Measurements from ENCODE around the gene MEGF9. TPM values are rescaled to one million over a fixed set of nuclear protein-coding genes. Genes with fewer than 3 reads are reported as not detected.

MEGF9 gene
- total and polyA plus RNA-seq, 2 of the 13 experiments (the other 11 are each of a cell fraction or from before 2014, with no cell fraction given): 3.1 to 3.3 TPM

- TF ChIP-seq ZBED4 (CRISPR knock-in tag; IDR thresholded peaks at IDR 0.05; ENCODE audit: borderline replicate concordance) (no peak), PATZ1 (CRISPR knock-in tag; IDR thresholded peaks at IDR 0.05) (peak; percentile 59), NFKBIZ (CRISPR knock-in tag; IDR thresholded peaks at IDR 0.05) (peak; percentile 88), ZNF557 (CRISPR knock-in tag; IDR thresholded peaks at IDR 0.05) (no peak), THAP7 (CRISPR knock-in tag; IDR thresholded peaks at IDR 0.05) (0 out of 2 replicates have a peak, but pooled peaks have one; percentile 38), NFE2L2 (IDR thresholded peaks at IDR 0.05; ENCODE audit: low read length) (no peak; the same call in 1 of the 2 replicates), ZFP1 (CRISPR knock-in tag; IDR thresholded peaks at IDR 0.05) (peak; percentile 76; the same call in 1 of the 2 replicates), ZNF83 (CRISPR knock-in tag; IDR thresholded peaks at IDR 0.05; ENCODE audit: borderline replicate concordance) (no peak), REL (CRISPR knock-in tag; conservative IDR thresholded peaks at IDR 0.05) (no peak), E2F2 (CRISPR knock-in tag; IDR thresholded peaks at IDR 0.05; ENCODE audit: borderline replicate concordance) (no peak), PREB (CRISPR knock-in tag; IDR thresholded peaks at IDR 0.05) (no peak), MEIS2 (CRISPR knock-in tag; IDR thresholded peaks at IDR 0.05) (peak; percentile 82), REPIN1 (CRISPR knock-in tag; IDR thresholded peaks at IDR 0.05; ENCODE audit: borderline replicate concordance, low read depth) (peak; percentile 93), SOX5 (CRISPR knock-in tag; IDR thresholded peaks at IDR 0.05; ENCODE audit: borderline replicate concordance) (peak; percentile 95), ZBTB33 (CRISPR knock-in tag; IDR thresholded peaks at IDR 0.05) (peak; percentile 65; the same call in 1 of the 2 replicates), SAFB2 (CRISPR knock-in tag; IDR thresholded peaks at IDR 0.05; ENCODE audit: borderline replicate concordance, low read depth) (no peak), SMAD1 (CRISPR knock-in tag; IDR thresholded peaks at IDR 0.05; ENCODE audit: borderline replicate concordance, low read depth) (no peak)
Measured at GRCh38 chr9:120571443-120572257, 142.6 kb downstream of the MEGF9 start (continued).
